H9 (cell line): Measurements from ENCODE around the gene GAN. TPM values are rescaled to one million over a fixed set of nuclear protein-coding genes. Genes with fewer than 3 reads are reported as not detected.

Experiments used
- DNase-seq: peaks from one replicate; pipeline ENCODE4 v3.0.0-alpha.2; 2017
- H2AFZ ChIP-seq: one replicate; pipeline ENCODE4 v1.6.1; 2013; ENCODE audit warnings: mild to moderate bottlenecking, low read length, control low read depth, moderate library complexity
- H2AK5ac ChIP-seq: 2 replicates; pipeline ENCODE4 v1.6.1; 2013; ENCODE audit warnings: low read length, control low read depth, mixed read lengths; ENCODE audit not compliant: insufficient read length
- H2BK120ac ChIP-seq: one replicate; pipeline ENCODE4 v1.6.1; 2013; ENCODE audit warnings: low read depth, mild to moderate bottlenecking, low read length, control low read depth, inconsistent platforms; ENCODE audit not compliant: poor library complexity, severe bottlenecking
- H2BK12ac ChIP-seq: 2 replicates; pipeline ENCODE4 v1.6.1; 2013; ENCODE audit warnings: low read length, control low read depth, mixed read lengths, low read depth; ENCODE audit not compliant: insufficient read length
- H2BK15ac ChIP-seq: 2 replicates; pipeline ENCODE4 v1.6.1; 2013; ENCODE audit warnings: low read depth, low read length, control low read depth
- H2BK20ac ChIP-seq: one replicate; pipeline ENCODE4 v1.6.1; 2013; ENCODE audit warnings: low read depth, mild to moderate bottlenecking, low read length, control low read depth, inconsistent platforms; ENCODE audit not compliant: poor library complexity, severe bottlenecking
- H2BK5ac ChIP-seq: 2 replicates; pipeline ENCODE4 v1.6.1; 2013; ENCODE audit warnings: low read length, control low read depth, mixed read lengths; ENCODE audit not compliant: insufficient read length
- H3K14ac ChIP-seq: 2 replicates; pipeline ENCODE4 v1.6.1; 2013; ENCODE audit warnings: low read length, control low read depth; ENCODE audit not compliant: insufficient read depth
- H3K18ac ChIP-seq: 2 replicates; pipeline ENCODE4 v1.6.1; 2013; ENCODE audit warnings: low read depth, mild to moderate bottlenecking, mixed read lengths, low read length, control low read depth; ENCODE audit not compliant: insufficient read length
- H3K23ac ChIP-seq: 2 replicates; pipeline ENCODE4 v1.6.1; 2013; ENCODE audit warnings: low read length, control low read depth, mixed read lengths, low read depth; ENCODE audit not compliant: insufficient read length
- H3K23me2 ChIP-seq: 2 replicates; pipeline ENCODE4 v1.6.1; 2013; ENCODE audit warnings: low read depth, mild to moderate bottlenecking, mixed read lengths, low read length, control low read depth; ENCODE audit not compliant: insufficient read length, poor library complexity, severe bottlenecking
- H3K27ac ChIP-seq: 2 replicates; pipeline ENCODE4 v1.5.1; 2013; ENCODE audit warnings: low read length, control low read depth, mixed read lengths, low read depth; ENCODE audit not compliant: insufficient read length
- H3K27me3 ChIP-seq: 2 replicates; pipeline ENCODE4 v1.6.1; 2013; ENCODE audit warnings: low read length, control low read depth, inconsistent platforms; ENCODE audit not compliant: insufficient read depth
- H3K4ac ChIP-seq: 2 replicates; pipeline ENCODE4 v1.6.1; 2013; ENCODE audit warnings: low read depth, mild to moderate bottlenecking, control low read depth, inconsistent platforms, low read length, moderate library complexity
- H3K4me1 ChIP-seq: 2 replicates; pipeline ENCODE4 v1.6.1; 2013; ENCODE audit warnings: low read length, control low read depth, inconsistent platforms; ENCODE audit not compliant: insufficient read depth
- H3K4me2 ChIP-seq: 2 replicates; pipeline ENCODE4 v1.6.1; 2013; ENCODE audit warnings: low read length, control low read depth, mixed read lengths; ENCODE audit not compliant: insufficient read length, insufficient read depth
- H3K56ac ChIP-seq: 2 replicates; pipeline ENCODE4 v1.6.1; 2013; ENCODE audit warnings: low read depth, mild to moderate bottlenecking, mixed read lengths, low read length, control low read depth; ENCODE audit not compliant: insufficient read length
- H3K79me1 ChIP-seq: 2 replicates; pipeline ENCODE4 v1.6.1; 2013; ENCODE audit warnings: low read depth, mild to moderate bottlenecking, moderate library complexity, low read length, control low read depth, inconsistent platforms; ENCODE audit not compliant: insufficient read depth, poor library complexity, severe bottlenecking
- H3K79me2 ChIP-seq: 2 replicates; pipeline ENCODE4 v1.6.1; 2013; ENCODE audit warnings: low read length, control low read depth, inconsistent platforms; ENCODE audit not compliant: insufficient read depth
- H3K9ac ChIP-seq: 2 replicates; pipeline ENCODE4 v1.6.1; 2013; ENCODE audit warnings: low read length, control low read depth, mixed read lengths; ENCODE audit not compliant: insufficient read length; ENCODE audit errors: extremely low read depth
- H3K9me3 ChIP-seq: one replicate; pipeline ENCODE4 v1.6.1; 2013; ENCODE audit warnings: low read depth, low read length, inconsistent platforms; ENCODE audit not compliant: control insufficient read depth
- H3T11ph ChIP-seq: one replicate; pipeline ENCODE4 v1.6.1; 2013; ENCODE audit warnings: mild to moderate bottlenecking, low read length, control low read depth, inconsistent platforms
- H4K20me1 ChIP-seq: one replicate; pipeline ENCODE4 v1.6.1; 2013; ENCODE audit not compliant: control insufficient read depth, insufficient read length, insufficient read depth
- H4K5ac ChIP-seq: 2 replicates; pipeline ENCODE4 v1.6.1; 2013; ENCODE audit warnings: low read depth, mild to moderate bottlenecking, mixed read lengths, low read length, control low read depth; ENCODE audit not compliant: insufficient read length
- H4K8ac ChIP-seq: replicated peaks from 2 replicates; pipeline ENCODE4 v1.6.1; 2013; ENCODE audit warnings: low read length, control low read depth, mixed read lengths, low read depth; ENCODE audit not compliant: insufficient read length
- H4K91ac ChIP-seq: 2 replicates; pipeline ENCODE4 v1.6.1; 2013; ENCODE audit warnings: low read depth, mild to moderate bottlenecking, moderate library complexity, mixed read lengths, low read length, control low read depth; ENCODE audit not compliant: insufficient read length
- H3K27ac Mint-ChIP-seq, 3 experiments: 2 replicates in 2 of 3; 3 replicates in 1 of 3; pipeline ENCODE4 v1.8.0; 2020 to 2021; ENCODE audit warnings: mixed read lengths in 3 of 3, mild to moderate bottlenecking in 1 of 3, moderate library complexity in 1 of 3
- H3K27me3 Mint-ChIP-seq: 2 replicates; pipeline ENCODE4 v1.8.0; 2021; ENCODE audit warnings: low read depth, mild to moderate bottlenecking, moderate library complexity, mixed read lengths
- H3K36me3 Mint-ChIP-seq, 3 experiments: 2 replicates in 2 of 3; 3 replicates in 1 of 3; pipeline ENCODE4 v1.8.0; 2020 to 2021; ENCODE audit warnings: low read depth in 3 of 3, mixed read lengths in 3 of 3; ENCODE audit not compliant: insufficient read depth in 1 of 3
- H3K4me1 Mint-ChIP-seq, 2 experiments: 2 replicates each; pipeline ENCODE4 v1.8.0; 2020; ENCODE audit warnings: mixed read lengths in 2 of 2
- H3K4me3 Mint-ChIP-seq, 2 experiments: 2 replicates in 1 of 2; 3 replicates in 1 of 2; pipeline ENCODE4 v1.8.0; 2020 to 2021; ENCODE audit warnings: mild to moderate bottlenecking in 2 of 2, mixed read lengths in 2 of 2, moderate library complexity in 1 of 2
- H3K9me3 Mint-ChIP-seq, 2 experiments: 2 replicates in 1 of 2; 3 replicates in 1 of 2; pipeline ENCODE4 v1.8.0; 2020; ENCODE audit warnings: mild to moderate bottlenecking in 2 of 2, mixed read lengths in 2 of 2, moderate library complexity in 1 of 2
- CTCF ChIP-seq: fragments of 200-600 bp; sonication (generic); conservative IDR thresholded peaks from 3 replicates; pipeline ENCODE4 v1.8.0; 2021; ENCODE audit warnings: antibody characterized with exemption, mild to moderate bottlenecking
- WGBS: extraction: QIAGEN DNeasy Blood & Tissue Kit; methylation state at CpG from one replicate; pipeline ENCODE4 v1.1.7; 2013; ENCODE audit warnings: missing lambda C conversion rate, low lambda C conversion rate, mixed read lengths; ENCODE audit not compliant: insufficient read length; ENCODE audit errors: extremely low coverage; 5-methylcytosine and 5-hydroxymethylcytosine counted together
- total RNA-seq: library from RNA; stranded (reverse); gene quantifications from 2 replicates; pipeline ENCODE4 v1.2.1, GENCODE V29; 2021

The GAN gene
- total RNA-seq, 1 experiment from 2014 or later: 20.9 TPM

GRCh38 chr16:81408409-81408950 lies 93.7 kb downstream of the GAN start:
- Mint-ChIP-seq H3K27me3 (peaks cover 17% of the 10 kb centered on the region), H3K4me1 (peaks cover 10 to 11% of the 10 kb centered on the region in 2 experiments), H3K4me3 (no peak overlapping the region), H3K9me3 (peaks cover 0 to 4% of the 10 kb centered on the region in 2 experiments; a peak in 2 of 5 replicates), H3K27ac (no peak overlapping the region; a peak in 1 of 7 replicates), H3K36me3 (no peaks in the 10 kb centered on the region)
- WGBS: no CpG with 5 or more reads among the region's 9 CpGs
- no peak overlapping the region for H2BK5ac ChIP-seq
- H4K8ac ChIP-seq: no peak overlapping the region
- H3K79me2 ChIP-seq: no peaks in the 10 kb centered on the region
- H3K23ac ChIP-seq: no peak overlapping the region
- no peaks in the 10 kb centered on the region for H3K9me3 ChIP-seq
- no peak overlapping the region for H2AFZ ChIP-seq
- no peak overlapping the region for H3K18ac ChIP-seq
- no peak for DNase-seq
- H3K23me2 ChIP-seq: peaks cover 3% of the 10 kb centered on the region
- no peak overlapping the region for H2AK5ac ChIP-seq
- H3K14ac ChIP-seq: no peak overlapping the region
- no peak overlapping the region for H3K9ac ChIP-seq
- no peak overlapping the region for H3T11ph ChIP-seq
- H2BK15ac ChIP-seq: no peak overlapping the region
- H2BK12ac ChIP-seq: no peak overlapping the region
- no peak overlapping the region for H3K4me2 ChIP-seq
- H3K56ac ChIP-seq: no peak overlapping the region
- no peak for TF ChIP-seq CTCF
- no peak overlapping the region for H2BK20ac ChIP-seq
- H2BK120ac ChIP-seq: no peak overlapping the region
- no peak overlapping the region for H4K5ac ChIP-seq
- no peaks in the 10 kb centered on the region for H4K20me1 ChIP-seq
- H3K27me3 ChIP-seq: no peaks in the 10 kb centered on the region
- no peak overlapping the region for H4K91ac ChIP-seq
- no peak overlapping the region for H3K27ac ChIP-seq
- H3K4me1 ChIP-seq: no peaks in the 10 kb centered on the region
- H3K4ac ChIP-seq: no peak overlapping the region
- H3K79me1 ChIP-seq: no peaks in the 10 kb centered on the region
